ENCODE measurements around the gene ITIH2.

Gene ITIH2

GRCh38 chr10:7662522-7662921 lies 40.6 kb upstream of the ITIH2 start:
- no peaks in the 10 kb centered on the region for H3K27me3 ChIP-seq (ENCODE audit: low read depth, low read length)
- no peaks in the 10 kb centered on the region for H3K4me1 ChIP-seq (ENCODE audit: low read length)
- TF ChIP-seq EZH2phosphoT487 (IDR thresholded peaks at IDR 0.05; ENCODE audit: low read depth) (no peak), CTCF (IDR thresholded peaks at IDR 0.05; ENCODE audit: low read depth, low read length) (no peak)
- H4K20me1 ChIP-seq (ENCODE audit: insufficient read depth, low read length), result no peaks in the 10 kb centered on the region
- no peaks in the 10 kb centered on the region for H3K9me3 ChIP-seq (ENCODE audit: insufficient read depth, low read length)
- no peak overlapping the region for H2AFZ ChIP-seq (ENCODE audit: low read depth, low read length)
- H3K4me3 ChIP-seq (ENCODE audit: low read length), result no peak overlapping the region
- no peak overlapping the region for H3K9ac ChIP-seq (ENCODE audit: low read length)
- no peaks in the 10 kb centered on the region for H3K79me2 ChIP-seq (ENCODE audit: low read length)
- H3K4me2 ChIP-seq (ENCODE audit: low read length), result no peak overlapping the region
- no peaks in the 10 kb centered on the region for H3K36me3 ChIP-seq (replicated peaks; ENCODE audit: low read depth, low read length)
- H3K27ac ChIP-seq (ENCODE audit: low read length), result no peak overlapping the region

GRCh38 chr10:7664707-7665106 lies 38.4 kb upstream of the ITIH2 start:
- Histone ChIP-seq H3K9ac (ENCODE audit: low read length) (no peak overlapping the region), H3K4me3 (ENCODE audit: low read length) (no peak overlapping the region), H3K27ac (ENCODE audit: low read length) (no peak overlapping the region), H2AFZ (ENCODE audit: low read depth, low read length) (no peak overlapping the region), H3K9me3 (ENCODE audit: insufficient read depth, low read length) (no peaks in the 10 kb centered on the region), H3K79me2 (ENCODE audit: low read length) (no peaks in the 10 kb centered on the region), H4K20me1 (ENCODE audit: insufficient read depth, low read length) (no peaks in the 10 kb centered on the region), H3K36me3 (replicated peaks; ENCODE audit: low read depth, low read length) (no peaks in the 10 kb centered on the region), H3K4me1 (ENCODE audit: low read length) (no peaks in the 10 kb centered on the region), H3K4me2 (ENCODE audit: low read length) (no peak overlapping the region), H3K27me3 (ENCODE audit: low read depth, low read length) (no peaks in the 10 kb centered on the region)
- no peak for TF ChIP-seq CTCF (IDR thresholded peaks at IDR 0.05; ENCODE audit: low read depth, low read length)

GRCh38 chr10:7665767-7666166 lies 37.3 kb upstream of the ITIH2 start:
- no peaks in the 10 kb centered on the region for H3K4me1 ChIP-seq (ENCODE audit: low read length)
- no peaks in the 10 kb centered on the region for H3K79me2 ChIP-seq (ENCODE audit: low read length)
- H3K27me3 ChIP-seq (ENCODE audit: low read depth, low read length), result 0 out of 2 replicates have a peak, but pooled peaks cover 5% of the 10 kb centered on the region
- H3K9me3 ChIP-seq (ENCODE audit: insufficient read depth, low read length), result no peaks in the 10 kb centered on the region
- no peaks in the 10 kb centered on the region for H3K36me3 ChIP-seq (replicated peaks; ENCODE audit: low read depth, low read length)
- no peak for TF ChIP-seq CTCF (IDR thresholded peaks at IDR 0.05; ENCODE audit: low read depth, low read length)
- TF ChIP-seq EZH2phosphoT487 (IDR thresholded peaks at IDR 0.05; ENCODE audit: low read depth), result no peak
- no peak overlapping the region for H3K4me3 ChIP-seq (ENCODE audit: low read length)
- H3K9ac ChIP-seq (ENCODE audit: low read length), result no peak overlapping the region
- no peak overlapping the region for H2AFZ ChIP-seq (ENCODE audit: low read depth, low read length)
- no peaks in the 10 kb centered on the region for H4K20me1 ChIP-seq (ENCODE audit: insufficient read depth, low read length)
- H3K4me2 ChIP-seq (ENCODE audit: low read length), result no peak overlapping the region
- H3K27ac ChIP-seq (ENCODE audit: low read length), result no peak overlapping the region

GRCh38 chr10:7666253-7667023 lies 36.7 kb upstream of the ITIH2 start, which contains the start of gene ITIH5:
TSS of gene ITIH5 (minus strand) at chr10:7666966. CDS start at chr10:7666892, 74 bp downstream.
- Histone ChIP-seq H3K79me2 (ENCODE audit: low read length) (no peaks in the 10 kb centered on the region), H3K9me3 (ENCODE audit: insufficient read depth, low read length) (no peaks in the 10 kb centered on the region), H3K27me3 (ENCODE audit: low read depth, low read length) (0 out of 2 replicates have a peak, but pooled peaks cover 5% of the 10 kb centered on the region), H3K4me2 (ENCODE audit: low read length) (no peak within 1 kb of the TSS), H4K20me1 (ENCODE audit: insufficient read depth, low read length) (no peaks in the 10 kb centered on the region), H2AFZ (ENCODE audit: low read depth, low read length) (no peak within 1 kb of the TSS), H3K36me3 (replicated peaks; ENCODE audit: low read depth, low read length) (no peaks in the 10 kb centered on the region), H3K27ac (ENCODE audit: low read length) (no peak within 1 kb of the TSS), H3K4me1 (ENCODE audit: low read length) (no peaks in the 10 kb centered on the region), H3K9ac (ENCODE audit: low read length) (no peak within 1 kb of the TSS), H3K4me3 (ENCODE audit: low read length) (no peak within 1 kb of the TSS)
- no peak for TF ChIP-seq EZH2phosphoT487 (IDR thresholded peaks at IDR 0.05; ENCODE audit: low read depth)
- no peak for TF ChIP-seq CTCF (IDR thresholded peaks at IDR 0.05; ENCODE audit: low read depth, low read length)
